IMR-90 (cell line): ENCODE results near the gene APMAP. TPM values are rescaled to one million over a fixed set of nuclear protein-coding genes. Genes with fewer than 3 reads are reported as not detected.

Experiments used
- ATAC-seq: fragments of 200-7000 bp; cut with Tn5 transposase; 2 replicates; pipeline ENCODE4 v1.9.1; 2020; ENCODE audit warnings: low read depth, mild to moderate bottlenecking, moderate library complexity
- BruUV-seq: library from RNA; stranded (reverse); fragments of 400-500 nt; replicated peaks from 2 replicates; lab custom pipeline; 2021; lab: Mats Ljungman, UMichigan
- CTCF ChIA-PET: fragments of 300-600 bp; formaldehyde crosslinking; extraction: SDS; loops from one replicate; lab custom pipeline; 2021; ENCODE audit warnings: antibody characterized with exemption; lab: Yijun Ruan, JAX
- POLR2A ChIA-PET: fragments of 300-600 bp; sonication (Branson Sonifier 250); formaldehyde crosslinking; loops from one replicate; lab custom pipeline; 2022; ENCODE audit warnings: antibody characterized with exemption; ENCODE audit not compliant: unreplicated experiment; lab: Charles Lee
- DNase-seq: peaks from one replicate; pipeline ENCODE4 v3.0.0; 2013
- H2AFZ ChIP-seq: replicated peaks from 2 replicates; pipeline ENCODE3; 2013; ENCODE audit warnings: low read length, mild to moderate bottlenecking; ENCODE audit not compliant: poor library complexity
- H2AK5ac ChIP-seq: 2 replicates; pipeline ENCODE4 v1.6.1; 2013; ENCODE audit warnings: low read depth, low read length, inconsistent platforms
- H2AK9ac ChIP-seq: replicated peaks from 2 replicates; pipeline ENCODE3; 2013; ENCODE audit warnings: mild to moderate bottlenecking, low read depth, low read length, moderate library complexity; ENCODE audit not compliant: poor library complexity
- H2BK120ac ChIP-seq: 2 replicates; pipeline ENCODE4 v1.6.1; 2013; ENCODE audit warnings: low read depth, low read length, inconsistent platforms
- H2BK15ac ChIP-seq: 3 replicates; pipeline ENCODE4 v1.6.1; 2013; ENCODE audit warnings: low read depth, low read length, inconsistent platforms
- H2BK20ac ChIP-seq: 2 replicates; pipeline ENCODE4 v1.6.1; 2013; ENCODE audit warnings: low read depth, mild to moderate bottlenecking, inconsistent platforms, low read length, moderate library complexity
- H2BK5ac ChIP-seq: 2 replicates; pipeline ENCODE4 v1.6.1; 2013; ENCODE audit warnings: mild to moderate bottlenecking, low read depth, low read length, inconsistent platforms; ENCODE audit not compliant: poor library complexity, severe bottlenecking
- H3K14ac ChIP-seq: replicated peaks from 2 replicates; pipeline ENCODE4 v1.6.1; 2013; ENCODE audit warnings: low read depth, low read length, inconsistent platforms
- H3K18ac ChIP-seq: 2 replicates; pipeline ENCODE4 v1.6.1; 2013; ENCODE audit warnings: low read depth, low read length, control low read depth
- H3K23ac ChIP-seq: 2 replicates; pipeline ENCODE4 v1.6.1; 2013; ENCODE audit warnings: low read depth, low read length, inconsistent platforms
- H3K27ac ChIP-seq: 2 replicates; pipeline ENCODE4 v1.5.1; 2013; ENCODE audit warnings: mild to moderate bottlenecking, control low read depth, low read length; ENCODE audit not compliant: insufficient read depth
- H3K27me3 ChIP-seq: 2 replicates; pipeline ENCODE4 v1.6.1; 2013; ENCODE audit warnings: low read length; ENCODE audit not compliant: control insufficient read depth, insufficient read depth
- H3K36me3 ChIP-seq: 2 replicates; pipeline ENCODE4 v1.6.1; 2013; ENCODE audit warnings: low read length, mixed read lengths; ENCODE audit not compliant: control insufficient read depth, insufficient read depth
- H3K4ac ChIP-seq: 2 replicates; pipeline ENCODE4 v1.6.1; 2013; ENCODE audit warnings: low read depth, low read length, inconsistent platforms
- H3K4me1 ChIP-seq: 2 replicates; pipeline ENCODE4 v1.6.1; 2013; ENCODE audit warnings: low read length, mixed read lengths; ENCODE audit not compliant: control insufficient read depth, insufficient read depth
- H3K4me2 ChIP-seq: 2 replicates; pipeline ENCODE4 v1.6.1; 2013; ENCODE audit warnings: low read depth, mild to moderate bottlenecking, control low read depth, low read length, moderate library complexity
- H3K4me3 ChIP-seq: 2 replicates; pipeline ENCODE4 v1.5.1; 2013; ENCODE audit warnings: low read depth, mild to moderate bottlenecking, control low read depth, low read length, moderate library complexity; ENCODE audit not compliant: insufficient read depth
- H3K56ac ChIP-seq: 2 replicates; pipeline ENCODE4 v1.6.1; 2013; ENCODE audit warnings: low read length, inconsistent platforms; ENCODE audit not compliant: insufficient read depth; ENCODE audit errors: extremely low read depth
- H3K79me1 ChIP-seq, 2 experiments: 2 replicates each; pipeline ENCODE4 v1.6.1; 2013; ENCODE audit warnings: low read length in 2 of 2, inconsistent platforms in 1 of 2, low read depth in 1 of 2
- H3K9ac ChIP-seq: 2 replicates; pipeline ENCODE4 v1.6.1; 2013; ENCODE audit warnings: low read depth, low read length, control low read depth
- H3K9me1 ChIP-seq: 2 replicates; pipeline ENCODE4 v1.6.1; 2013; ENCODE audit warnings: low read length, inconsistent platforms; ENCODE audit not compliant: insufficient read depth
- H3K9me3 ChIP-seq: 2 replicates; pipeline ENCODE4 v1.6.1; 2013; ENCODE audit warnings: low read length; ENCODE audit not compliant: control insufficient read depth, insufficient read depth
- H4K20me1 ChIP-seq: 2 replicates; pipeline ENCODE4 v1.6.1; 2013; ENCODE audit warnings: low read length, inconsistent platforms; ENCODE audit not compliant: insufficient read depth
- H4K5ac ChIP-seq: 2 replicates; pipeline ENCODE4 v1.6.1; 2013; ENCODE audit warnings: mild to moderate bottlenecking, low read depth, low read length, control low read depth
- H4K8ac ChIP-seq, 2 experiments: 2 replicates each; pipeline ENCODE4 v1.6.1; 2013; ENCODE audit warnings: low read depth in 2 of 2, low read length in 2 of 2, control low read depth in 1 of 2, inconsistent platforms in 1 of 2
- H4K91ac ChIP-seq: 2 replicates; pipeline ENCODE4 v1.6.1; 2013; ENCODE audit warnings: low read depth, low read length, inconsistent platforms; ENCODE audit not compliant: insufficient read depth
- BHLHE40 ChIP-seq: fragments of 150-350 bp; IDR thresholded peaks from 2 replicates; pipeline ENCODE4 v1.6.1; 2016; ENCODE audit warnings: mild to moderate bottlenecking, low read depth, low read length
- CEBPB ChIP-seq: IDR thresholded peaks from 2 replicates; pipeline ENCODE4 v1.6.1; 2012; ENCODE audit warnings: low read depth, low read length, improper control_type of control experiment
- CHD1 ChIP-seq: IDR thresholded peaks from 2 replicates; pipeline ENCODE4 v1.6.1; 2012; ENCODE audit warnings: low read depth, low read length, improper control_type of control experiment
- CTCF ChIP-seq: conservative IDR thresholded peaks from 2 replicates; pipeline ENCODE4 v1.5.1; 2012; ENCODE audit warnings: mild to moderate bottlenecking, low read depth, low read length, improper control_type of control experiment
- ELK1 ChIP-seq: fragments of 150-350 bp; IDR thresholded peaks from 2 replicates; pipeline ENCODE4 v1.6.1; 2016; ENCODE audit warnings: low read depth, mild to moderate bottlenecking, low read length, moderate library complexity, borderline replicate concordance
- FOS ChIP-seq: fragments of 150-350 bp; IDR thresholded peaks from 2 replicates; pipeline ENCODE4 v1.6.1; 2016; ENCODE audit warnings: low read depth, low read length
- MAFK ChIP-seq: IDR thresholded peaks from 2 replicates; pipeline ENCODE4 v1.6.1; 2012; ENCODE audit warnings: low read depth, low read length, improper control_type of control experiment
- MAZ ChIP-seq: IDR thresholded peaks from 2 replicates; pipeline ENCODE4 v1.6.1; 2012; ENCODE audit warnings: low read depth, mild to moderate bottlenecking, low read length, improper control_type of control experiment, moderate library complexity, borderline replicate concordance
- MXI1 ChIP-seq: IDR thresholded peaks from 2 replicates; pipeline ENCODE4 v1.6.1; 2012; ENCODE audit warnings: low read depth, mild to moderate bottlenecking, low read length, moderate library complexity, borderline replicate concordance
- NFE2L2 ChIP-seq: fragments of 150-350 bp; IDR thresholded peaks from 2 replicates; pipeline ENCODE4 v1.6.1; 2016; ENCODE audit warnings: low read depth, mild to moderate bottlenecking, low read length
- POLR2A ChIP-seq: IDR thresholded peaks from 2 replicates; pipeline ENCODE4 v1.6.1; 2012; ENCODE audit warnings: mild to moderate bottlenecking, low read depth, low read length
- RAD21 ChIP-seq: IDR thresholded peaks from 2 replicates; pipeline ENCODE4 v1.6.1; 2012; ENCODE audit warnings: low read length, improper control_type of control experiment
- RCOR1 ChIP-seq: IDR thresholded peaks from 2 replicates; pipeline ENCODE4 v1.6.1; 2012; ENCODE audit warnings: mild to moderate bottlenecking, low read length, improper control_type of control experiment; ENCODE audit not compliant: insufficient replicate concordance
- RFX5 ChIP-seq: IDR thresholded peaks from 2 replicates; pipeline ENCODE4 v1.8.0; 2012; ENCODE audit warnings: low read depth, mild to moderate bottlenecking, low read length, moderate library complexity
- SMC3 ChIP-seq: fragments of 150-350 bp; IDR thresholded peaks from 2 replicates; pipeline ENCODE4 v1.6.1; 2016; ENCODE audit warnings: low read depth, mild to moderate bottlenecking, antibody characterized with exemption, low read length, moderate library complexity
- USF2 ChIP-seq: fragments of 150-350 bp; IDR thresholded peaks from 2 replicates; pipeline ENCODE4 v1.6.1; 2017; ENCODE audit warnings: mild to moderate bottlenecking, antibody characterized with exemption, low read length, low read depth
- WGBS, 2 experiments: methylation state at CpG; one replicate each; pipeline versions ENCODE4 v1.1.5 to v1.1.7; 2013; ENCODE audit warnings: missing lambda C conversion rate in 2 of 2; ENCODE audit not compliant: insufficient read length in 1 of 2; ENCODE audit errors: extremely low coverage in 2 of 2; 5-methylcytosine and 5-hydroxymethylcytosine counted together
- dilution Hi-C: fragments of 300-500 bp; cut with HindIII; formaldehyde crosslinking; loops from one replicate; pipeline ENCODE4 v1.14.3; 2018; ENCODE audit warnings: low sequenced_read_pairs; ENCODE audit not compliant: unreplicated experiment
- in situ Hi-C: fragments of 300-500 bp; cut with MboI; formaldehyde crosslinking; loops from 3 replicates; pipeline ENCODE4 v1.14.3; 2019; ENCODE audit warnings: low sequenced_read_pairs, inconsistent platforms, mixed read lengths
- intact Hi-C: fragments of 100-400 bp; cut with micrococcal nuclease; formaldehyde crosslinking; loops from 2 replicates; pipeline ENCODE4 v1.10.0; 2022
- polyA plus RNA-seq, 3 experiments: library from polyadenylated mRNA; depleted of rRNA; stranded (reverse); fragments of >200 nt; gene quantifications; 2 replicates each; pipeline ENCODE4 v1.2.3, GENCODE V29; 2012; ENCODE audit warnings: low replicate concordance in 1 of 3
- total RNA-seq: library from RNA; depleted of rRNA; stranded (reverse); fragments of >200 nt; gene quantifications from 2 replicates; pipeline ENCODE4 v1.2.3, GENCODE V29; 2012

Gene APMAP
- total and polyA plus RNA-seq, 2 of the 4 experiments (the other 2 are of a cell fraction) = 67.2 to 88.8 TPM

GRCh38 chr20:25030007-25030648 is 37.6 kb upstream of the APMAP start:
- H2BK20ac ChIP-seq = no peak overlapping the region
- no peak overlapping the region for H2AK9ac ChIP-seq
- dilution Hi-C loops (no loop called here), intact Hi-C loops (no loop called here), in situ Hi-C loops (no loop called here)
- H3K4me2 ChIP-seq = no peak overlapping the region
- H3K4ac ChIP-seq = no peak overlapping the region
- no peak overlapping the region for H3K4me3 ChIP-seq
- ChIA-PET CTCF (no interaction called here), POLR2A (no interaction called here)
- no peak overlapping the region for H3K14ac ChIP-seq
- H2BK15ac ChIP-seq = no peak overlapping the region
- H2AFZ ChIP-seq = no peak overlapping the region
- H4K20me1 ChIP-seq = no peaks in the 10 kb centered on the region
- no peaks in the 10 kb centered on the region; the same call in none of the 2 replicates for H3K27me3 ChIP-seq
- H3K9me1 ChIP-seq = no peaks in the 10 kb centered on the region
- H3K23ac ChIP-seq = no peak overlapping the region
- no peak overlapping the region for H2BK5ac ChIP-seq
- no peaks in the 10 kb centered on the region for H3K4me1 ChIP-seq
- no peak overlapping the region for H2AK5ac ChIP-seq
- H3K27ac ChIP-seq = no peak overlapping the region
- WGBS, 2 experiments = 89% methylated on average over 1 of the region's 5 CpGs; no CpG with 5 or more reads in 1 of the 2 experiments
- BruUV-seq = no TSS peak
- no peaks in the 10 kb centered on the region for H3K36me3 ChIP-seq
- H3K9ac ChIP-seq = no peak overlapping the region
- DNase-seq = no peak
- H3K56ac ChIP-seq = no peak overlapping the region
- no peaks in the 10 kb centered on the region for H3K79me1 ChIP-seq
- ATAC-seq = no peak
- no peak overlapping the region for H3K18ac ChIP-seq
- TF ChIP-seq RFX5 (no peak), RAD21 (no peak), MAZ (no peak), MXI1 (no peak), NFE2L2 (no peak), ELK1 (no peak), POLR2A (no peak), MAFK (no peak), BHLHE40 (no peak), USF2 (no peak), CTCF (no peak), CHD1 (no peak), SMC3 (no peak), CEBPB (no peak), RCOR1 (no peak), FOS (no peak)
- no peaks in the 10 kb centered on the region for H3K9me3 ChIP-seq
- no peak overlapping the region for H4K91ac ChIP-seq
- H4K8ac ChIP-seq = no peak overlapping the region
- no peak overlapping the region for H4K5ac ChIP-seq
- H2BK120ac ChIP-seq = no peak overlapping the region
